ENCODE data around the gene ATP4A.

Gene ATP4A

DNA sequence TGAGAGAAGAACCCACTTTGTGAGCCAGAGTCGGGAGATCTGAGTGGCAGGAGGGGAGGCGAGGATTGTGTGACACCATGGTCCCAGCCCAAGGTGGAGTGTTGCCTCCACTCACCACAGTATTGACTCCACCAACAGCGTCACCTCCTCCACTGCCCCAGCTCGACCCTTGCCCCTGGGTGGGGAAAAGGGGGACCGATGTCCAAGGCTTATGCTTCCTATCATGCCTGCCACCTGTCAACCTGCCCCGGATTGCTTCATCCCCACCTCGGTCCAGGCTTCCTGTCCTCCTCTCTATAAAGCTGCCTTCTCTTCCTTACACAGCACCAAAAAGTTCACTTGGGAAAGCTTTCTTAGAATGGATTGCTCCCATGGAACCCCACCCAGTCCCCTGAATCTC, 57.4 kb downstream of the ATP4A start:
- TF ChIP-seq, protein P1, sequence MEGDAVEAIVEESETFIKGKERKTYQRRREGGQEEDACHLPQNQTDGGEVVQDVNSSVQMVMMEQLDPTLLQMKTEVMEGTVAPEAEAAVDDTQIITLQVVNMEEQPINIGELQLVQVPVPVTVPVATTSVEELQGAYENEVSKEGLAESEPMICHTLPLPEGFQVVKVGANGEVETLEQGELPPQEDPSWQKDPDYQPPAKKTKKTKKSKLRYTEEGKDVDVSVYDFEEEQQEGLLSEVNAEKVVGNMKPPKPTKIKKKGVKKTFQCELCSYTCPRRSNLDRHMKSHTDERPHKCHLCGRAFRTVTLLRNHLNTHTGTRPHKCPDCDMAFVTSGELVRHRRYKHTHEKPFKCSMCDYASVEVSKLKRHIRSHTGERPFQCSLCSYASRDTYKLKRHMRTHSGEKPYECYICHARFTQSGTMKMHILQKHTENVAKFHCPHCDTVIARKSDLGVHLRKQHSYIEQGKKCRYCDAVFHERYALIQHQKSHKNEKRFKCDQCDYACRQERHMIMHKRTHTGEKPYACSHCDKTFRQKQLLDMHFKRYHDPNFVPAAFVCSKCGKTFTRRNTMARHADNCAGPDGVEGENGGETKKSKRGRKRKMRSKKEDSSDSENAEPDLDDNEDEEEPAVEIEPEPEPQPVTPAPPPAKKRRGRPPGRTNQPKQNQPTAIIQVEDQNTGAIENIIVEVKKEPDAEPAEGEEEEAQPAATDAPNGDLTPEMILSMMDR (IDR thresholded peaks at IDR 0.05; ENCODE audit: control insufficient read depth, insufficient read depth, low read depth, low read length, missing control alignments) = no peak
- H3K4me3 ChIP-seq (ENCODE audit: control insufficient read depth, low read depth, low read length) = no peak overlapping the region
- DNase-seq (ENCODE audit: low read depth) = no peak

GRCh38 chr19:35502751-35503150, 60.7 kb downstream of the ATP4A start:
- TF ChIP-seq, protein P1 (IDR thresholded peaks at IDR 0.05; ENCODE audit: control insufficient read depth, insufficient read depth, low read depth, low read length, missing control alignments) = no peak
- no peak for DNase-seq (ENCODE audit: low read depth)
- H3K4me3 ChIP-seq (ENCODE audit: control insufficient read depth, low read depth, low read length) = no peak overlapping the region

DNA sequence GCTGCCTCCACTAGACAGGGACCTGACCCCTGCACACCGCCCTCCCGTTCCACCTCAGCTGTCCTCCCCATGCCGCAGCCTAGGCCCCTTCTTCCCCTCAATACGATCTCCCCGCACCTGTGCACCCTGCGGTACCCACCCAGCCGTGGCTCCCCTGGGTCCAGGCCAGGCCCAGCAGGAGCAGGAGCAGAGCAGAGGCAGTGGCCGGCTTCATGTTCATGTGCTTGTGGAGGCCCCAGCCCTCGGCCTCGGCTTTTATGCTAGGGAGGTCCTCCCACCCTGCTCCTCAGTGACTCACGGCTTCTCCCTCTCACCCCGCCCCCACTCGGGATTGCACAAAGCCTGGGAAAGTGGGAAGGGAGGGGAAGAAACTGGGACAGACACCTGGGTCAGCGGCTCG, 61.8 kb downstream of the ATP4A start:
- no peak for DNase-seq (ENCODE audit: low read depth)
- H3K4me3 ChIP-seq (ENCODE audit: control insufficient read depth, low read depth, low read length) = no peak overlapping the region
- TF ChIP-seq, protein P1 (IDR thresholded peaks at IDR 0.05; ENCODE audit: control insufficient read depth, insufficient read depth, low read depth, low read length, missing control alignments) = no peak

DNA sequence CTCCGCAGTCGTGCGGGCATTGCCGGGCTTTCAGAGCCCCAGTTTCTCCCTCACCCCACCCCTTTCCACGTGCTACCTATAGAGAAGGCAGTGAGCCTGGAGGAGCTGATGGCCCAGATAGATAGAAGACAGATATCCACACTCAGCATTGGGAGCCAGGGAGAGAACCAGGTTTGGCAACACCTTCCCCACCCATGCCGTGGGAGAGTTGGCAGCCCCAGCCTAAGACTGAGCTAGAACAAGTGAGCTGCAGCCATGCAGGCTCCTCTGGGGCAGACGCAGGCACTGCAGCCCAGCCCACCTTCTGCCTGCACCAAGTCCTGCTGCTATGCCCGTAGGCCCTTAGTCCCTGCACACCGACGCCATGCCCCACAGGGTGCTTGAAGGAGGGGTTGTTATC, 62.8 kb downstream of the ATP4A start:
- H3K4me3 ChIP-seq (ENCODE audit: control insufficient read depth, low read depth, low read length) = no peak overlapping the region
- TF ChIP-seq, protein P1 (IDR thresholded peaks at IDR 0.05; ENCODE audit: control insufficient read depth, insufficient read depth, low read depth, low read length, missing control alignments) = no peak
- DNase-seq (ENCODE audit: low read depth) = no peak
